ENCODE measurements around the gene CNTNAP3B.
"Not testable (repeated sequence)": the region's sequence is repeated elsewhere in the genome, so short reads cannot be mapped to it uniquely, and the experiment has no call there.

CNTNAP3B gene

DNA sequence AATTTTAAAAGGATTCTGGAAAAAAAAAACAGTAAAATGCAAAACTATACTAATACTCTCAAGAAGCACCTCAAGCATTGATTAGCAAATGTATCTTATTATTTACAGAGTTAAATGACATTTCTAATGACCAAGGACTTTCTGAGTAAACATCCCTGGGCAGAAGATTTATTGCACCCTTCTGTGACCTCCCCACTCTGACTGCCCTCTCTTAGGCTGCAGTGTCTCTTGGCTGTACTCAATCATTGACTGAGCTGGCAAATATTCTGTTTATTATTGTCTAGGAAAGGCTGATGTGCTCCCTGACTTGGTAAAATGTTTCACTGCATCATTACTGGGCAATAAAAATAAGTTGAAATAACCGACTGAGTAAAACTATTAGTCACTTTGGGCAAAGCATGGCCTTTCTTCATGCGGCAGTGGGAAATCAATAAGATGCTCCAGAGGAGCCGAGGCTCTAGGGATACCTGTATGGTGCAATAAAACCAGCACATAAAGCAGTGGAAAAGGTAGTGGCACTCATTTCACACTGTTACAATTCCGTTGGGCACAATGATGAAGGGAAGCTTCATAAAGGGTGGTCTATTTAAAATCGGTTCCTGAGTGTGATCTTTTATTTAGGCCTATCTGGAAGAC lies 151.1 kb downstream of the CNTNAP3B start:
- H3K4me1 ChIP-seq (ENCODE audit: control insufficient read depth, insufficient read depth, low read depth, low read length); H3K4me2 ChIP-seq (ENCODE audit: low read length, poor library complexity, severe bottlenecking); H3K9me3 ChIP-seq (ENCODE audit: control insufficient read depth, low read length); H3K9ac ChIP-seq (ENCODE audit: low read length); DNase-seq; H4K8ac ChIP-seq (ENCODE audit: low read length); H3K14ac ChIP-seq (ENCODE audit: low read length in 2 of 2); H2BK5ac ChIP-seq (ENCODE audit: low read depth, low read length, poor library complexity, severe bottlenecking); H3K79me1 ChIP-seq (replicated peaks; ENCODE audit: low read length, poor library complexity, severe bottlenecking); H3K23ac ChIP-seq (ENCODE audit: low read length in 2 of 2); H2BK120ac ChIP-seq (ENCODE audit: low read depth, low read length); H3K27me3 ChIP-seq (ENCODE audit: control insufficient read depth in 1 of 2, insufficient read depth in 1 of 2, low read length in 2 of 2); H3K4ac ChIP-seq (ENCODE audit: low read depth in 1 of 2, low read length in 2 of 2); H3K27ac ChIP-seq (ENCODE audit: low read length, poor library complexity, severe bottlenecking); H4K91ac ChIP-seq (ENCODE audit: low read length); H3K4me3 ChIP-seq (ENCODE audit: insufficient read depth in 1 of 2, low read depth in 1 of 2, low read length in 2 of 2); H2BK15ac ChIP-seq (ENCODE audit: low read depth, poor library complexity, severe bottlenecking); H2BK12ac ChIP-seq (ENCODE audit: low read length in 2 of 2); H3K18ac ChIP-seq (ENCODE audit: low read depth in 1 of 2, low read length in 2 of 2); H2AFZ ChIP-seq (ENCODE audit: low read depth, low read length); H3K36me3 ChIP-seq (ENCODE audit: control insufficient read depth in 1 of 2, insufficient read depth in 2 of 2, low read depth in 1 of 2, low read length in 2 of 2); H2AK5ac ChIP-seq (ENCODE audit: low read length, severe bottlenecking): not testable (repeated sequence)
- no CpG with 5 or more reads among the region's 5 CpGs for WGBS

DNA sequence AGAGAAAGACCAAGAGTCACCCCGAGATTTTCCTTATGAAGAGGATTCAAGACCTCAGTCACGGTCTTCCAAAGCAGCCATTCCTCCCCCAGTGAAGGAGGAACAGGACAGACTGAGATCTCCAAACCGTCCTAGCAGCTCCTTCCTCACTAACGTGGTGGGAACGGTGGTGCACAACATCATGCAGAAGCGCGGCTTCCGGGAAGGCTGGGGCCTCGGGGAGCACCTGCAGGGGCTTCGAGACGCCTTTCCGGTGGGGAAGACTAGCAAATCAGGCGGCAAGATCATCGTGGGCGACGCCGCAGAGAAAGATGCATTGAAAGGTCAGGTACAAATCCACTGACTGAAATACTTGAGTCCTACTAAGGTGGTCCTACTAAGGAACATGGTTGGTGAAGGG lies 154.3 kb downstream of the CNTNAP3B start:
- H3K18ac ChIP-seq (ENCODE audit: low read depth in 1 of 2, low read length in 2 of 2); H2BK12ac ChIP-seq (ENCODE audit: low read length in 2 of 2); H2AK5ac ChIP-seq (ENCODE audit: low read length, severe bottlenecking); H3K9me3 ChIP-seq (ENCODE audit: control insufficient read depth, low read length); H3K79me1 ChIP-seq (replicated peaks; ENCODE audit: low read length, poor library complexity, severe bottlenecking); H4K8ac ChIP-seq (ENCODE audit: low read length); H2BK15ac ChIP-seq (ENCODE audit: low read depth, poor library complexity, severe bottlenecking); H3K4ac ChIP-seq (ENCODE audit: low read depth in 1 of 2, low read length in 2 of 2); H2AFZ ChIP-seq (ENCODE audit: low read depth, low read length); H3K27ac ChIP-seq (ENCODE audit: low read length, poor library complexity, severe bottlenecking); DNase-seq; H3K14ac ChIP-seq (ENCODE audit: low read length in 2 of 2); H2BK5ac ChIP-seq (ENCODE audit: low read depth, low read length, poor library complexity, severe bottlenecking); H3K36me3 ChIP-seq (ENCODE audit: control insufficient read depth in 1 of 2, insufficient read depth in 2 of 2, low read depth in 1 of 2, low read length in 2 of 2); H4K91ac ChIP-seq (ENCODE audit: low read length); H3K4me2 ChIP-seq (ENCODE audit: low read length, poor library complexity, severe bottlenecking); H3K4me1 ChIP-seq (ENCODE audit: control insufficient read depth, insufficient read depth, low read depth, low read length); H3K9ac ChIP-seq (ENCODE audit: low read length); H3K23ac ChIP-seq (ENCODE audit: low read length in 2 of 2); H3K4me3 ChIP-seq (ENCODE audit: insufficient read depth in 1 of 2, low read depth in 1 of 2, low read length in 2 of 2); H2BK120ac ChIP-seq (ENCODE audit: low read depth, low read length); H3K27me3 ChIP-seq (ENCODE audit: control insufficient read depth in 1 of 2, insufficient read depth in 1 of 2, low read length in 2 of 2): not testable (repeated sequence)
- 92% methylated on average over 7 of the region's 17 CpGs for WGBS

GRCh38 chr9:41953007-41953406 lies 176.2 kb downstream of the CNTNAP3B start:
- not testable (repeated sequence) for H3K4me2 ChIP-seq (ENCODE audit: low read length, poor library complexity, severe bottlenecking); H3K9me3 ChIP-seq (ENCODE audit: control insufficient read depth, low read length); H3K79me1 ChIP-seq (replicated peaks; ENCODE audit: low read length, poor library complexity, severe bottlenecking); H3K27me3 ChIP-seq (ENCODE audit: control insufficient read depth in 1 of 2, insufficient read depth in 1 of 2, low read length in 2 of 2); H2BK15ac ChIP-seq (ENCODE audit: low read depth, poor library complexity, severe bottlenecking); H3K18ac ChIP-seq (ENCODE audit: low read depth in 1 of 2, low read length in 2 of 2); H4K8ac ChIP-seq (ENCODE audit: low read length); H3K4me1 ChIP-seq (ENCODE audit: control insufficient read depth, insufficient read depth, low read depth, low read length); H2BK5ac ChIP-seq (ENCODE audit: low read depth, low read length, poor library complexity, severe bottlenecking); H3K9ac ChIP-seq (ENCODE audit: low read length); H3K14ac ChIP-seq (ENCODE audit: low read length in 2 of 2); H3K27ac ChIP-seq (ENCODE audit: low read length, poor library complexity, severe bottlenecking); H3K36me3 ChIP-seq (ENCODE audit: control insufficient read depth in 1 of 2, insufficient read depth in 2 of 2, low read depth in 1 of 2, low read length in 2 of 2); H3K4me3 ChIP-seq (ENCODE audit: insufficient read depth in 1 of 2, low read depth in 1 of 2, low read length in 2 of 2); H3K4ac ChIP-seq (ENCODE audit: low read depth in 1 of 2, low read length in 2 of 2); H2AK5ac ChIP-seq (ENCODE audit: low read length, severe bottlenecking); H2BK12ac ChIP-seq (ENCODE audit: low read length in 2 of 2); H2BK120ac ChIP-seq (ENCODE audit: low read depth, low read length); H3K23ac ChIP-seq (ENCODE audit: low read length in 2 of 2); H4K91ac ChIP-seq (ENCODE audit: low read length); H2AFZ ChIP-seq (ENCODE audit: low read depth, low read length); DNase-seq
- no CpG with 5 or more reads among the region's 43 CpGs for WGBS

DNA sequence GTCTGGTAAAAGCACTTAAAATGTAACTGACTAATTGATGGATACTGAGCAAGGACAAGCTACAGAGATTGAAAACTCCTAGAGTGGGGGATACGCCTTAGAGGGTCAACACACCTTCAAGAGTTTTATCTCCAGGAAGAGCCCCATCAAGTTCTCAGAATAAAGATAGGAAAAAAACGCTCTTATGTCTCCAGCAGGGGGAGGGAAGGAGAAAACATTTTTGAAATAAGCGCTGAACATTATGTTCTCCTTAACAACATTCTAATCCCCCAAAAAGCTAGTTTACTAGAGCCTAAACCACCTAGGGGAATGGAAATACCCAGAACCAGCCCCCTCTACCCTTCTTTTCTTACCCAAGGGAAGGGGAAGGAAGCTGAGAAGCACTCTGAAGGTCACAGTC lies 187.5 kb downstream of the CNTNAP3B start:
- WGBS = no CpG with 5 or more reads among the region's 3 CpGs
- not testable (repeated sequence) for DNase-seq

More for the DNA sequence above, 187.5 kb downstream of the CNTNAP3B start:
- H3K27ac ChIP-seq (ENCODE audit: low read length, poor library complexity, severe bottlenecking); H3K4me3 ChIP-seq (ENCODE audit: insufficient read depth in 1 of 2, low read depth in 1 of 2, low read length in 2 of 2); H3K4me1 ChIP-seq (ENCODE audit: control insufficient read depth, insufficient read depth, low read depth, low read length); H4K8ac ChIP-seq (ENCODE audit: low read length); H3K9me3 ChIP-seq (ENCODE audit: control insufficient read depth, low read length); H2BK15ac ChIP-seq (ENCODE audit: low read depth, poor library complexity, severe bottlenecking); H3K79me1 ChIP-seq (replicated peaks; ENCODE audit: low read length, poor library complexity, severe bottlenecking); H3K23ac ChIP-seq (ENCODE audit: low read length in 2 of 2); H4K91ac ChIP-seq (ENCODE audit: low read length); H3K18ac ChIP-seq (ENCODE audit: low read depth in 1 of 2, low read length in 2 of 2); H2BK5ac ChIP-seq (ENCODE audit: low read depth, low read length, poor library complexity, severe bottlenecking); H2AFZ ChIP-seq (ENCODE audit: low read depth, low read length); H3K27me3 ChIP-seq (ENCODE audit: control insufficient read depth in 1 of 2, insufficient read depth in 1 of 2, low read length in 2 of 2); H3K36me3 ChIP-seq (ENCODE audit: control insufficient read depth in 1 of 2, insufficient read depth in 2 of 2, low read depth in 1 of 2, low read length in 2 of 2); H3K14ac ChIP-seq (ENCODE audit: low read length in 2 of 2); H2BK120ac ChIP-seq (ENCODE audit: low read depth, low read length); H3K4me2 ChIP-seq (ENCODE audit: low read length, poor library complexity, severe bottlenecking); H3K9ac ChIP-seq (ENCODE audit: low read length); H2BK12ac ChIP-seq (ENCODE audit: low read length in 2 of 2); H3K4ac ChIP-seq (ENCODE audit: low read depth in 1 of 2, low read length in 2 of 2); H2AK5ac ChIP-seq (ENCODE audit: low read length, severe bottlenecking): not testable (repeated sequence)
